Bronchial epithelial cell (primary cell): ENCODE measurements around the gene HIPK1. TPM values are rescaled to one million over a fixed set of nuclear protein-coding genes. Genes with fewer than 3 reads are reported as not detected.

ENCODE experiments used
- DNase-seq: peaks from one replicate; pipeline ENCODE4 v3.0.0-alpha.2; 2010; ENCODE audit warnings: low read depth
- FAIRE-seq: peaks from 2 replicates; lab custom pipeline; 2011; peaks lifted over from hg19 to GRCh38; lab: Jason Lieb, UNC
- H3K27me3 ChIP-seq: 2 replicates; pipeline ENCODE4 v1.5.1; 2011; ENCODE audit warnings: low read length; ENCODE audit not compliant: control insufficient read depth, insufficient read depth
- H3K36me3 ChIP-seq: 2 replicates; pipeline ENCODE4 v1.5.1; 2011; ENCODE audit warnings: low read length; ENCODE audit not compliant: control insufficient read depth, insufficient read depth
- H3K4me3 ChIP-seq: 2 replicates; pipeline ENCODE4 v1.5.1; 2011; ENCODE audit warnings: mild to moderate bottlenecking, low read depth, low read length, control low read depth
- total RNA-seq: library from RNA; depleted of rRNA; stranded (reverse); fragments of >200 nt; gene quantifications from 2 replicates; pipeline ENCODE4 v1.2.1, GENCODE V29; 2014
- TF ChIP-seq, protein P1 (sequence below): IDR thresholded peaks from 2 replicates; pipeline ENCODE4 v1.5.1; 2011; ENCODE audit warnings: mild to moderate bottlenecking, moderate library complexity, low read length, control low read depth, inconsistent platforms; ENCODE audit not compliant: insufficient read depth, severe bottlenecking

The HIPK1 gene
- total RNA-seq, 1 donor from 2014 or later, result 18.7 TPM

DNA sequence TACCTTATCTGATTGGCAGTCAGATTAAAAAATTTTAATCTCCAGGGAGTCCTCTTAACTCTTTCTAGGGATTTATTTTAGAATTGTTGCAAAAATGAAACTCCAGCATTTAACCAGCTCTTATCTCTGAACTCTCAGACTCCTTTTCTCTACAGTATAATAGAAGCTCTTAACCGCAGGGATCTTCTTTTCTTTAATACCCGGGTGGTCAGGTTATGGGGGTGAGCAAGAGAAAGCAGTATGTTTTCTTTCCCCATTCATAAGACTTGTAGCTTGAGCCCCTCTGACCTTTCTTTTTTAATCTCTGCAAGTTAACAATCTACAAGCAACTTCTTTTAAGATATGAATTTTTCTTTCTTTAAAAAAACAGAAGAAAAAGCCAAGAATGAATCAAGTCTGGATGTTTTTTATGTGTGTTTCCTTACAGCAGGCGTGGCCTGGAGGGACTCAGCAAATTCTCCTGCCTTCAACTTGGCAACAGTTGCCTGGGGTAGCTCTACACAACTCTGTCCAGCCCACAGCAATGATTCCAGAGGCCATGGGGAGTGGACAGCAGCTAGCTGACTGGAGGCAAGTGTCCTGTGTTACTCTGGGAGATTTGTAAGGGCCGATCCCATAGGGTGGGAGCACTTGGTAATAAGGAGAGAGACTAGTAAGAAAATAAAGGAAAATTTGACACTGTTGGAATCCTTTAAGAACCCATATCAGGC is 36.7 kb downstream of the HIPK1 start:
- Histone ChIP-seq H3K27me3 (no peaks in the 10 kb centered on the region), H3K36me3 (peaks cover 17% of the 10 kb centered on the region), H3K4me3 (no peak overlapping the region)
- DNase-seq (no peak), FAIRE-seq (no peak)
- TF ChIP-seq, protein P1, sequence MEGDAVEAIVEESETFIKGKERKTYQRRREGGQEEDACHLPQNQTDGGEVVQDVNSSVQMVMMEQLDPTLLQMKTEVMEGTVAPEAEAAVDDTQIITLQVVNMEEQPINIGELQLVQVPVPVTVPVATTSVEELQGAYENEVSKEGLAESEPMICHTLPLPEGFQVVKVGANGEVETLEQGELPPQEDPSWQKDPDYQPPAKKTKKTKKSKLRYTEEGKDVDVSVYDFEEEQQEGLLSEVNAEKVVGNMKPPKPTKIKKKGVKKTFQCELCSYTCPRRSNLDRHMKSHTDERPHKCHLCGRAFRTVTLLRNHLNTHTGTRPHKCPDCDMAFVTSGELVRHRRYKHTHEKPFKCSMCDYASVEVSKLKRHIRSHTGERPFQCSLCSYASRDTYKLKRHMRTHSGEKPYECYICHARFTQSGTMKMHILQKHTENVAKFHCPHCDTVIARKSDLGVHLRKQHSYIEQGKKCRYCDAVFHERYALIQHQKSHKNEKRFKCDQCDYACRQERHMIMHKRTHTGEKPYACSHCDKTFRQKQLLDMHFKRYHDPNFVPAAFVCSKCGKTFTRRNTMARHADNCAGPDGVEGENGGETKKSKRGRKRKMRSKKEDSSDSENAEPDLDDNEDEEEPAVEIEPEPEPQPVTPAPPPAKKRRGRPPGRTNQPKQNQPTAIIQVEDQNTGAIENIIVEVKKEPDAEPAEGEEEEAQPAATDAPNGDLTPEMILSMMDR, result no peak

DNA sequence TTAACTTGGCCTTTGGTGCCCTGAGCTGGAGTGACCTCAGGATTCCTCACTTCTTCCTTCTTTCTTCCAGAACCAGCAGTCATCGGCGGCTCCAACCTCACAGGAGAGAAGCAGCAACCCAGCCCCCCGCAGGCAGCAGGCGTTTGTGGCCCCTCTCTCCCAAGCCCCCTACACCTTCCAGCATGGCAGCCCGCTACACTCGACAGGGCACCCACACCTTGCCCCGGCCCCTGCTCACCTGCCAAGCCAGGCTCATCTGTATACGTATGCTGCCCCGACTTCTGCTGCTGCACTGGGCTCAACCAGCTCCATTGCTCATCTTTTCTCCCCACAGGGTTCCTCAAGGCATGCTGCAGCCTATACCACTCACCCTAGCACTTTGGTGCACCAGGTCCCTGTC is 43.8 kb downstream of the HIPK1 start:
- DNase-seq (no peak), FAIRE-seq (no peak)
- Histone ChIP-seq H3K36me3 (peaks cover 24% of the 10 kb centered on the region), H3K4me3 (no peak overlapping the region), H3K27me3 (no peaks in the 10 kb centered on the region)
- TF ChIP-seq, protein P1, result no peak

DNA sequence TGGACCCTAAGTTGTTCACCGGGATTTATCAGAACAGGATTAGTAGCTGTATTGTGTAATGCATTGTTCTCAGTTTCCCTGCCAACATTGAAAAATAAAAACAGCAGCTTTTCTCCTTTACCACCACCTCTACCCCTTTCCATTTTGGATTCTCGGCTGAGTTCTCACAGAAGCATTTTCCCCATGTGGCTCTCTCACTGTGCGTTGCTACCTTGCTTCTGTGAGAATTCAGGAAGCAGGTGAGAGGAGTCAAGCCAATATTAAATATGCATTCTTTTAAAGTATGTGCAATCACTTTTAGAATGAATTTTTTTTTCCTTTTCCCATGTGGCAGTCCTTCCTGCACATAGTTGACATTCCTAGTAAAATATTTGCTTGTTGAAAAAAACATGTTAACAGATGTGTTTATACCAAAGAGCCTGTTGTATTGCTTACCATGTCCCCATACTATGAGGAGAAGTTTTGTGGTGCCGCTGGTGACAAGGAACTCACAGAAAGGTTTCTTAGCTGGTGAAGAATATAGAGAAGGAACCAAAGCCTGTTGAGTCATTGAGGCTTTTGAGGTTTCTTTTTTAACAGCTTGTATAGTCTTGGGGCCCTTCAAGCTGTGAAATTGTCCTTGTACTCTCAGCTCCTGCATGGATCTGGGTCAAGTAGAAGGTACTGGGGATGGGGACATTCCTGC is 46.2 kb downstream of the HIPK1 start:
- Histone ChIP-seq H3K27me3 (no peaks in the 10 kb centered on the region), H3K36me3 (peaks cover 10% of the 10 kb centered on the region), H3K4me3 (no peak overlapping the region)
- TF ChIP-seq, protein P1, result no peak
- FAIRE-seq (no peak), DNase-seq (no peak)

GRCh38 chr1:113976609-113977278 is 47.6 kb downstream of the HIPK1 start:
- FAIRE-seq (no peak), DNase-seq (peak; percentile 16)
- Histone ChIP-seq H3K27me3 (no peaks in the 10 kb centered on the region), H3K36me3 (peaks cover 7% of the 10 kb centered on the region), H3K4me3 (no peak overlapping the region)
- TF ChIP-seq, protein P1, result peak; percentile 13

DNA sequence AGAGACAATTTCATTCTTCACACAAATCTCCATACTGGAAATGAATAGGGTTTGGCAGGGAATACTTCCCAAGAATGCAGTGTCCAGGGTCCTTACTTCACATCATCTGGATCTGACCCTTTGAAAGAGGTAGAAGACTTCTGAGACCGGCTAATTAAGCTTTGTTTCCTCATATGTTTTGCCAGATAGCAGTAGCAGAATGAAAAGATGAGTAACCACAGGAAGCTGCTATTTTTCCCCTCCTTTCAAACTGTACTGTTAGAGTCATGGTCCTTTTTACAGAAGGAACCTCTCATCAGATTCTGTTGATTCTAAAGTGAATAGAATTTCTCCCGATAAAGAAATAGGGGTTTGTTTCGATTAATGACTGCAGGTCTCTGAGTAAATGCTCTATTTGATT is 48.8 kb downstream of the HIPK1 start:
- FAIRE-seq (no peak), DNase-seq (no peak)
- no peaks in the 10 kb centered on the region for H3K27me3 ChIP-seq
- peaks cover 3% of the 10 kb centered on the region for H3K36me3 ChIP-seq
- H3K4me3 ChIP-seq, result no peak overlapping the region
- TF ChIP-seq, protein P1, result no peak
